GM12874 (cell line): ENCODE data around the gene GPBP1L1.

Source experiments
- CTCF ChIP-seq: IDR thresholded peaks from 2 replicates; pipeline ENCODE4 v1.5.1; 2011; ENCODE audit warnings: low read depth, mild to moderate bottlenecking, control low read depth, low read length, moderate library complexity; ENCODE audit not compliant: insufficient read depth

The GPBP1L1 gene

GRCh38 chr1:45685308-45686014, 872 bp downstream of the GPBP1L1 start:
- TF ChIP-seq CTCF, result no peak

GRCh38 chr1:45684402-45684801, 1.9 kb downstream of the GPBP1L1 start:
- no peak for TF ChIP-seq CTCF

- TF ChIP-seq CTCF, result no peak
Observed at GRCh38 chr1:45682942-45683341, 3.4 kb downstream of the GPBP1L1 start.

- TF ChIP-seq CTCF, result no peak
Observed at GRCh38 chr1:45679123-45679522, 7.2 kb downstream of the GPBP1L1 start.

- TF ChIP-seq CTCF, result no peak
Observed at GRCh38 chr1:45678489-45678888, 7.8 kb downstream of the GPBP1L1 start.

GRCh38 chr1:45677751-45678245, 8.5 kb downstream of the GPBP1L1 start:
- TF ChIP-seq CTCF, result no peak

GRCh38 chr1:45674478-45674877, 11.9 kb downstream of the GPBP1L1 start:
- TF ChIP-seq CTCF, result no peak
